Measurements from ENCODE around the gene FFAR1.
"Not testable (repeated sequence)": the region's sequence is repeated elsewhere in the genome, so short reads cannot be mapped to it uniquely, and the experiment has no call there.

The FFAR1 gene

DNA sequence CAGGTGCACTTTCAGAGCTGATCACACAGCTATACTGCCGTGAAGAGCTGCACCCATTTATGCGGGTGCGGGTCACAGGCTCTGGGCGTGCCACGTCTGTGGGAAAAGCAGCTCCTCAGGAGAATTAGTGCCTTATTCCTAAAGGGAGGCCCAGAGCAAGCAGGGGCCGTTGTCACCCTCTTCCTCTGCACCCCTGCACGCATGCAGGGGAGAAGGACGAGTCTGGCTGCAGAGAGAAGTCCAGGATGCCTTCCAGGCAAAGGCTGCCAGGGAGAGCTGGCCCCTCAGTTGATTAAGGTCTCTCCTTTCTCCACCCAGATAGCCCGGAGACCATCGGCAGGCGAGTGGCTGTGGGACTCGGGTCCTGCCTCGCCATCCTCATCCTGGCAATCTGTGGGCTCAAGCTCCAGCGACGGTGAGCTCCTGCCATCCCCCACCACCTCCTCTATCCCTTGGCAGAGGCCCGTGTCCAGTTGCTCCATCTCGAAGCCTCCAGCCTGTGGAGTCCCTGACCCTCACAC, 3.1 kb upstream of the FFAR1 start:
- DNase-seq = no peak

DNA sequence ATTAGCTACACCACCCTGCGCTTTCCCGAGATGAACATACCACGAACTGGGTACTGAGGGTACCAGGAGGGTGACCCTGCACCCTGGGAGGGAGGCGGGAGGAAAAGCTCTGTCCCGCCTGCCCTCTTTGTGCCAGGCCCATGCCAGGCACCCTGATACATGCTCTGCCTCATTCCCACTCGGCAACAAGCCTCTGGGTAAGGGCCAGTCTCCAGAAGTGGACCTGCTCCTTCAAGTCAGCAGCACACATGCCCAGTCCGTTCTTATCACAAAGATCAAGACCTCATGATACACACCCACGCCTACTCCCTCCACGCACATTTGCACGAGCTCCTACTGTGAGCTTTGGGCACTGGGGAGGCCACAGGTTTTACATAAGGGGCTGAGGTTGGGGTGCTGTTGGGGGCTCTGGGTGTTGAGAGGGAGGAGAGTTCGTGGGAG, 2.0 kb upstream of the FFAR1 start:
- no peak for DNase-seq

DNA sequence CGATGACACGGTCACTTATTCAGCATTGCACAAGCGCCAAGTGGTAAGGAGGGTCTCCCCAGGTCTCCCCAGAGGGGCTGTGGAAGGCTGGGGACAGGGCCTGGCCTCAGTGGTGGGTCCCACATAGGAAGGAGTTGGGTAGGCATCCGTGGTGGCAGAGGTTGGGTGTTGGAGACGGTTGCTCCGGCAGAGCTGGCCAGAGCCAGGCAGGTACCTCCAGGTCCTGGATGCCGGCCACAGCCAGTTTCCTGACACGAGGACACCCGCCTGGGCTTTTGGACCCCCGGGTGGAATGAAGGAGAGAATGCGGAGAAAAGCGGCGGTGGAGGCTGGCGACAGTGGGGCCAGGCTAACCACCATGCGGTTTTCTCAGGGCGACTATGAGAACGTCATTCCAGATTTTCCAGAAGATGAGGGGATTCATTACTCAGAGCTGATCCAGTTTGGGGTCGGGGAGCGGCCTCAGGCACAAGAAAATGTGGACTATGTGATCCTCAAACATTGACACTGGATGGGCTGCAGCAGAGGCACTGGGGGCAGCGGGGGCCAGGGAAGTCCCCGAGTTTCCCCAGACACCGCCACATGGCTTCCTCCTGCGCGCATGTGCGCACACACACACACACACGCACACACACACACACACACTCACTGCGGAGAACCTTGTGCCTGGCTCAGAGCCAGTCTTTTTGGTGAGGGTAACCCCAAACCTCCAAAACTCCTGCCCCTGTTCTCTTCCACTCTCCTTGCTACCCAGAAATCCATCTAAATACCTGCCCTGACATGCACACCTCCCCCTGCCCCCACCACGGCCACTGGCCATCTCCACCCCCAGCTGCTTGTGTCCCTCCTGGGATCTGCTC, 1.3 kb upstream of the FFAR1 start:
- no peak for DNase-seq

DNA sequence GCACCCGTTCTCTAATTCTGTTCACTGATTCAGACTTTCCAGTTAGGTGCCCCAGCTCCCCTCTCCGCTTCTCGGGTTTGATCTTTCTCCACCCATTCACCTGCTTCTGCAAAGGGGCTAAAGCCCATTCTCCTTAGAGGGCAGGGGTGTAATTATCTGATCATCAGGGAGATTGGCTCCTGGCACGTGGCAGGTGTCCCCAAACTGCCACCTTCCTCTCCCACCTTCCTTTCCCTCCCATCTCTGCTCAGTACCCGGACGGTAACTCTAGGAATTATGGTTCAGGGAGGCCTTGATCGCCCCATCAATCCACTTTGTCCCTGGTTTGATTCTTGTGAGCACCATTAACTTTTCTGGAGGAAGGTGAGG, 212 bp downstream of the FFAR1 start:
- DNase-seq = no peak

DNA sequence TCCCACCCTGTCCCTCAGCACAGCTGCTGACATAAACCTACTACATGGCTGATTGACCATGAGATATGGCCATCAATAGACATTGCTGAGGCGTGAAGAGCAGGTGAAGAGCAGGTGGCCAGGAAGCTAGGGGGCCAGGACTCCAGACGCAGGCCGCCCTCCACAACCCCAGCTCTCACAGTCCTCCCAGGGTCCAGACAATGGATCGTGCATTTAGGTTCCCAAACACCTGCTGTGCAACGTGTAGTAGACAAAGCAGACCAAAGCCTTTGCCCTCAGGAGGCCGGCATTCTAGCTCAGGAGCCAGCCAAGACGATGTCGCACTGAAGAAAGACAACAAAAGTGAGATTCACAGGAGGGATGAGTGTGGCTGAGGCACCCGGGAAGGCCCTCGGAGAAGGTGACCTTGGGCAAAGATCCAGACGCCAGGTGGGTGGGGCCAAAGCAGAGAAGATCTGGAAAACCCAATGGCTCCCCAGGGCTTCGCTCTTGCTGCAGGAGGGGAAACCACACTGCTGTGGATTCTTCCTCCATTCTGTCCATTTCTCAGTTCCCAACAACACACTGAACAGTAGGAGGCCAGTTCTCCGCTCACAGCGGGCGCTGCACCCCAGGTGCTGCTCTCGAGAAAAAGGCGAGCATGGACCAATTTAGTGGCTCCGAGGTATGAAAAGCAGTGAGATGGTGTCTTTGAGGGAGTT, 1.4 kb downstream of the FFAR1 start:
- no peak for DNase-seq

DNA sequence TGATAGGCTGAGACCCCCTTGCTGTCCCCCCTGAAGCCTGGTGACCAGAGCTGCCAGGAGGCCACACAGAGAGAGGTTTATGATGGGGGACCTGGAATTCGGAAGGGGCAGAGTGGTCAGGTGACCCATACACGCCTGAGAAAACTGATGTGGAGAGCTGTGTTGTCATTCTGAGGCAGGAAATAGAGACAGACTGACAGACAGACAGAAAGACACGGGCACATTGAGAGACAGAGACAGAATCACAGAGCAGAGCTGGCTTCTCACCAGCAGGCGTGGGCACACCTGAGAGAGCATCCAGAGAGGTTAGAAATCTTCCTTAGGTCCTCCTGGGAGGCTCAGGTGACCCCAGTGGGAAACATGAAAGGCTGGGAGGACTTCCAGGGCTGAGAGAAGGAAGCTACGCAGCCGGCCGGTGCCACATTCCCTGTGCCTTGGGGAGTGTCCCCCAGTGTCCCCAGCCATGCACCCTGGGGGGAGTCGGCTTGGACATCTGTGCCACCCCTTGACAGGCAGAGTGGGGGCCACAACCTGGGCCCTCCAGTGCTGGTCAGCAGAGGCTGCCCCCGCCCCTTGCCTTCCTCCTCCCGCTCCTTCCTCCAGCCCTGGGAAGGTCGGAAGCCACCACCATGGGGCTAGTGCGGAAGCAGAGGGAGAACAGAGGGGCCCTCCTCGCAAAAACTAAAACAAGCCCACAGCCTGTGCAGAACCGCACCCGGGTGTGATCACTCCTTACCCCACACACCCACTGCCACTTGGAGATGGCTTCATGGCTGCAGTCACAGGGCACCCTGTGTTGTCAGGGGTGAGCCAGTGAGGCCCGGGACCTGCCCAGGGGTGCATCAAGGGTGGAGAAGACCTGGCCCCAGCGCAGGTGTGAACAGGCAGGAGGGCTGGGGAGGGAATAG, 2.2 kb downstream of the FFAR1 start:
- no peak for DNase-seq

DNA sequence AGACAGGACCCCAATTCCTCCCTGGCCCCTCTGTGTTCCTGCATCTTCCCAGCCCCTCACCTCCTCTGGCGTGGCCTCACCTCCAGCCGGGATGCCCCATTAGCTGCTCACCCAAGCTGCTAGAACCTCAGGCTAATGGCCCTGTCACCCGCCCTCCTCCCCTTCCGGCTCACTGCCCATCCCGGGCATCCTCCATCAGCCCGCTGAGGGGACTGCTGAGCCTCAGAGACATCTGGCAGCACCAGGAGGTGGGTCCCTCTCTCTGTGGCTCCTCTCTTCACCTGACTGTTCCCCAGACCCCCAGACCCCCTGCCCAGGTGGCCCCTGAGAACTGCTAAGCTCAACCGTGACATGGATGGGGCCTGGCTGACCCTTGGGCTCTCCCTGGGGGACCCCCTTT, 2.9 kb downstream of the FFAR1 start:
- no peak for DNase-seq

DNA sequence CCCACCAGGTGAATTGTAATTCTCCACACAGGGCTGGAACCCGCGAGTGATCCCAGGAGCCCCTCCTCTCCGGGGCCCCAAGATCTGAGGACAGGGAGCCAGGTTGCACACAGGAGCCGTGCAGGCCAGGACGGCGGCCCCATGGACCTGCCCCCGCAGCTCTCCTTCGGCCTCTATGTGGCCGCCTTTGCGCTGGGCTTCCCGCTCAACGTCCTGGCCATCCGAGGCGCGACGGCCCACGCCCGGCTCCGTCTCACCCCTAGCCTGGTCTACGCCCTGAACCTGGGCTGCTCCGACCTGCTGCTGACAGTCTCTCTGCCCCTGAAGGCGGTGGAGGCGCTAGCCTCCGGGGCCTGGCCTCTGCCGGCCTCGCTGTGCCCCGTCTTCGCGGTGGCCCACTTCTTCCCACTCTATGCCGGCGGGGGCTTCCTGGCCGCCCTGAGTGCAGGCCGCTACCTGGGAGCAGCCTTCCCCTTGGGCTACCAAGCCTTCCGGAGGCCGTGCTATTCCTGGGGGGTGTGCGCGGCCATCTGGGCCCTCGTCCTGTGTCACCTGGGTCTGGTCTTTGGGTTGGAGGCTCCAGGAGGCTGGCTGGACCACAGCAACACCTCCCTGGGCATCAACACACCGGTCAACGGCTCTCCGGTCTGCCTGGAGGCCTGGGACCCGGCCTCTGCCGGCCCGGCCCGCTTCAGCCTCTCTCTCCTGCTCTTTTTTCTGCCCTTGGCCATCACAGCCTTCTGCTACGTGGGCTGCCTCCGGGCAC, 3.9 kb downstream of the FFAR1 start:
- no peak for DNase-seq

DNA sequence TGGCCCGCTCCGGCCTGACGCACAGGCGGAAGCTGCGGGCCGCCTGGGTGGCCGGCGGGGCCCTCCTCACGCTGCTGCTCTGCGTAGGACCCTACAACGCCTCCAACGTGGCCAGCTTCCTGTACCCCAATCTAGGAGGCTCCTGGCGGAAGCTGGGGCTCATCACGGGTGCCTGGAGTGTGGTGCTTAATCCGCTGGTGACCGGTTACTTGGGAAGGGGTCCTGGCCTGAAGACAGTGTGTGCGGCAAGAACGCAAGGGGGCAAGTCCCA, 4.4 kb downstream of the FFAR1 start:
- no peak for DNase-seq

DNA sequence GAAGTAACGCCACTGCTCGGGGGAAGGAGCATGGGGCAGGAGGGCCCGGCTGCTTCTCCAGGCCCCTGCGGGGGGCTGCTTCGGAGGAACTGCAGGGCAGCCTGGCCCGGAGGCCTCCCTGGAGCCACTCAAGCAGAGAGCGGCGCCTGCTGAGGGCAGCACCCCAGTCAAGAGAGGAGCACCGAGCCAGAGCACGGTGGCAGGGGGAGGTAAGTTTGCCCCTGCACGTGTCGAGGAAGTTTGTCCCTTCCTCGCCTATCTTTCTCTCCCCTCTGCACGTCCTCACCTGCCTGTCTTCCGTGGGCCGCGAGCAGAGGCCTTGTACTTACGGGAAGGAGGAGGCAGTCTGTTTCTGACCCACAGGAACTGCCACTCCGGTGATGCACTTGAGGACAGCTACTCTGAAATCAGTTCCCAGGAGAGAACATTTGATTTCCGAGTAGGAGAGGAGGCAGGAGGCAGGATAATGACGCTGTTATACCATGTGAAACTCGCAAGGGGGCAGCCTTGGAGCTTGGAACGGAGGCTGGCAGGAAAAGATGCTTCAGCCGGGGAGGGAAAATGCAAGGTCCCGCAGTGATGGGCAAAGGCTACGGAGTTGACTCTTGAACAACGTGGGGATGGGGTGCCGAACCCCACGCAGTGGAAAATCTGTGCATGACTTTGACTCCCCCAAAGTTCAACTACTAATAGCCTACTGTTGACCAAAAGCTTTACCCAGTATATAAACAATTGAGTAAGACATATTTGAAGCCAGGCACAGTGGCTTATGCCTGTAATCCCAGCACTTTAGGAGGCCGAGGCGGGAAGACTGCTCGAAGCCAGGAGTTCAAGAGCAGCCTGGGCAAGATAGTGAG, 5.0 kb downstream of the FFAR1 start:
- DNase-seq = peak; percentile 67

DNA sequence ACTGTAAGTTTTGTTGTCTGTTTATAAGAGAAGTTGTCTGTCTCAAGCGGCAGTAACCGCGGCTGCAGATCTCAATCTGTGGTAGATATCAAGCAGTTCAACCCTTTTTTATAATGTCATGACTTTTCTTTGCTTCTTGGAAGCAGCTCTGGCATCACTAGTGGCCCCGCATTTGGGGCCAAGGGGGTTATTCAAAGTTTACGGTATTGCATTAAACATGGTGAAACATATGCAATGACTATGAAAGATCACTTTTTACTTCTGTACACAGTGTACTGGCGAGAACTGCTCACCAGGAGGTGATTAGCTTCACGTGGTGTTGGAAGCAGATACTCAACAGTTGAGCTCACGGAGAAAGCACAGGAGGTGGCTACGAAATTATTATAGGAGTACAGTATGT, 5.9 kb downstream of the FFAR1 start:
- DNase-seq = no peak

DNA sequence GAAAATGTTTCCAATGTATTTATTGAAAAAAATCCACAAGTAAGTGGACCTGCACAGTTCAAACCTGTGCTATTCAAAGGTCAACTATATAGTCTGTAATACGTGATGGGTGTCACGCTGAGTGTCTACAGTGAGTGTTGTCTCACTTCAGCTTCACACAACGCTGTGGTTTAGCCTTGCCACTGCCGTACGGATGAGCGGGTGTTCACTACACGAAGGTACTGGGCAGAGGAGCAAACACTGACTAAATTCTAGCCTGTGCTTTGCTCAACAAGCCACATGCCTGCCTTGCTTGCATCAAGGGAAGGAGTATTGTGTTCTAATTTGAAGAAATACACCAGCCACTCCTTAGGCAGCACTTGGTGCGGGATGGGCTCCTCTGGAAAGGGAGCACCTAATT, 7.2 kb downstream of the FFAR1 start:
- no peak for DNase-seq

DNA sequence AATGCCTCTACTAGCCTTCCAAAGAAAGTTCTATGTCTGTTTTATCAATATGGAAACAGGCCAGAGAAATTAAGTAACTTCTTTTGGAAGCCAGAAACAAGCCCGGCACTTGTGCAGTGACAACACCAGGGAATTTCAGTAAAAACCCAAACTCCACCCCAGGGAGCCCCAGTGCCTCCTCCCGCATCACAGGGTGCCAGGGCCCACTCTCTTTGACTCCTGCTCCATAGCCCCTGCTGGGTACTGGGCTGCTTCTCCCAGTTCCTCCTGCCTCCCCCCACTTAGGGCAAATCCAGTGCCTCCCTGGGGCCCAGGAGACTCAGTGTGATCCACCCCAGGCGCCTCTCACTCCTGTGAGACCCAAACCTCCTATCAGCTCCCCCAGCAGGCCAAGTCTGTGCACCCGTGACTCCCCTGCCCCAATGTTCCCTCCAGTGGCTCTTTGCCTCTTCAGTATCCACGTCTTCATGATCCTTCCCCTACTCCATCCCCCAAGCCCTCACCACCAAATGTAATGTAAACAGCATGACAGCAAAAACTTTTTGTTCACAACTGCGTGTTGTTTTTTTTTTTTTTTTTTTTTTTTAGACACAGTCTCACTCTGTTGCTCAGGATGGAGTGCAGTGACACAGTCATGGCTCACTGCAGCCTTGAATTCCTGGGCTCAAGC, 8.2 kb downstream of the FFAR1 start:
- DNase-seq = no peak

DNA sequence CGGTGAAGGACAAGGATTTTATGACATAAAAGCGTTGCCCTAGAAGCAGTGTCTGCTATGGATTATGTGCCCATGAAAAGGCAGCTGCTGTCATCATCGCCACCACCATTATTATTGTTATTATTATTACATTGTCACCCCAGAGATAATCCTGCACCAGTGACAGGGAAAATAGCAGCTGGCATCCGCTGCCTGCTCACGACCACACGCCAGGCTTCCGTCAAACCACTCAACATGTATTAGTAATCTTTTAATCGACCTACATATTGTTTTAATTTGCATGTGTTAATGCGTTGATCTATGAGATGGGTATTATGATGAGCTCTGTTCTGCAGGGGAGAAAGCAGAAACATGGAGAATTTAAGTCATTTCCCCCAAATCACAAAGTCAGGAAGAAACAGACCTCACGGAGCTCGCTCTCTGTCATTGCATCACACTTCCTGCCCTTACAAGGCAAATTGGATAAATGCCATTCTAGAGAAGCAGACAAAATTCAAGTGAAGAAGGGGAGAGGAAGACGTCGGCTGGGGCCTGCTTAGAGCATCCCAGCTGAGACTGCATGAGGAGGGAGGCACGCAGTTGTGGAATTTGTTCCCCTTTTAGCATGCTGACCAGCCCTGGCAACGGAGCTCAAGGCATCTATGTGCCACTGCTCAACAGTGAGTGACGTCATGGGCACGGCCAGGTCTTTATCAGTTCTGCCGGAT, 10.3 kb downstream of the FFAR1 start, which contains the start of gene FFAR3:
FFAR3 (plus strand) TSS at position 594 of the 707 bp plus-strand sequence. CDS start 431 bp downstream, outside the sequence.
- DNase-seq = peak; percentile 55

DNA sequence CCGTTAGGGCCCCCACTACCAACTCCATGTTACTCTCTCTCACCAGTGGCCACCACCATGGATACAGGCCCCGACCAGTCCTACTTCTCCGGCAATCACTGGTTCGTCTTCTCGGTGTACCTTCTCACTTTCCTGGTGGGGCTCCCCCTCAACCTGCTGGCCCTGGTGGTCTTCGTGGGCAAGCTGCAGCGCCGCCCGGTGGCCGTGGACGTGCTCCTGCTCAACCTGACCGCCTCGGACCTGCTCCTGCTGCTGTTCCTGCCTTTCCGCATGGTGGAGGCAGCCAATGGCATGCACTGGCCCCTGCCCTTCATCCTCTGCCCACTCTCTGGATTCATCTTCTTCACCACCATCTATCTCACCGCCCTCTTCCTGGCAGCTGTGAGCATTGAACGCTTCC, 11.1 kb downstream of the FFAR1 start:
- DNase-seq = not testable (repeated sequence)

DNA sequence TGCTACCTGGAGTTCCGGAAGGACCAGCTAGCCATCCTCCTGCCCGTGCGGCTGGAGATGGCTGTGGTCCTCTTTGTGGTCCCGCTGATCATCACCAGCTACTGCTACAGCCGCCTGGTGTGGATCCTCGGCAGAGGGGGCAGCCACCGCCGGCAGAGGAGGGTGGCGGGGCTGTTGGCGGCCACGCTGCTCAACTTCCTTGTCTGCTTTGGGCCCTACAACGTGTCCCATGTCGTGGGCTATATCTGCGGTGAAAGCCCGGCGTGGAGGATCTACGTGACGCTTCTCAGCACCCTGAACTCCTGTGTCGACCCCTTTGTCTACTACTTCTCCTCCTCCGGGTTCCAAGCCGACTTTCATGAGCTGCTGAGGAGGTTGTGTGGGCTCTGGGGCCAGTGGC, 11.7 kb downstream of the FFAR1 start:
- not testable (repeated sequence) for DNase-seq

DNA sequence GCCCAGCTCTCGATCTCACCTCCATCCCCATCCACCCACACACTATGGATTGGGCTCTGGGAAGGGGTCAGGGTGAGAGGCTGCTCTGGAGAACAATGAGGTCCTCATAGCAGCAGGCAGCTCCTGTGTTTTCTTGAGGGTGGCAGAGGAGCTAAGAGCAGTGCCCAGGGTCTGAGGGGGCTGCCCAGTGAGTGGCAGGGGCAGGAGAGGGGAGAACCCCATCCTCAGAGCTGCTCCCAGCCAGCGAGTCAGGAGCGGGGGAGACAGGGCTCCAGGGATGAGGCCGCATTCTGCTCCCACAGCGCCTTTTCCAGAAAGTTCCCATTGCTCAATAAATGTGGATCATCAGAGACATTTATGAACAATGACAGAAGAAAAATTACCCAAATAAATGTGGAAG, 12.4 kb downstream of the FFAR1 start:
- not testable (repeated sequence) for DNase-seq

DNA sequence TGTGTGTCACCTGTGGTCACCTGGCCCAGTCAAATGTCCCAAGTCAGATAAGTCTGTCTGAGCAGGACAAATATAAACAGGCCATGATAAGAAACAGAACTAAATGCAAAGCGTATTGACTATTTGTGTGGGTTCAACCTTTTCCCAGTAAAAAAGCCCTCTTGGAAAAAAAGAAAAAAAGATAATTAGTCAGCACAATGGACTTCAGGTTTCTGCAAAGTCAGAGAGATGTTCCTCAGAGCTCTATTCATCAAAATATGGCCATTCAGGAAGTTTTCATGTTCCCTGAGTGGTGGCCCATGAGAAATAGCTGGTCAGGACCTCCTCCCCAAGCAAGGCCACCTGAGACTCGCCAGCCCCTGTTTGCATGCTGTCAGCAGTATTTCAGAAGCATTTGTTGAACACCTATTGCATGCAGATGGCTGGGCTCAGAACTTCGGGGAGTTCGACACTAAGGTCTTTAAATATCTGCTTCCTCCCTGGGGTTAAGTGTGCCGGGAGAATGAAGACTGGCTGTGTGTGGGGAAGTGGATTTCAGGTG, 13.2 kb downstream of the FFAR1 start:
- no peak for DNase-seq

DNA sequence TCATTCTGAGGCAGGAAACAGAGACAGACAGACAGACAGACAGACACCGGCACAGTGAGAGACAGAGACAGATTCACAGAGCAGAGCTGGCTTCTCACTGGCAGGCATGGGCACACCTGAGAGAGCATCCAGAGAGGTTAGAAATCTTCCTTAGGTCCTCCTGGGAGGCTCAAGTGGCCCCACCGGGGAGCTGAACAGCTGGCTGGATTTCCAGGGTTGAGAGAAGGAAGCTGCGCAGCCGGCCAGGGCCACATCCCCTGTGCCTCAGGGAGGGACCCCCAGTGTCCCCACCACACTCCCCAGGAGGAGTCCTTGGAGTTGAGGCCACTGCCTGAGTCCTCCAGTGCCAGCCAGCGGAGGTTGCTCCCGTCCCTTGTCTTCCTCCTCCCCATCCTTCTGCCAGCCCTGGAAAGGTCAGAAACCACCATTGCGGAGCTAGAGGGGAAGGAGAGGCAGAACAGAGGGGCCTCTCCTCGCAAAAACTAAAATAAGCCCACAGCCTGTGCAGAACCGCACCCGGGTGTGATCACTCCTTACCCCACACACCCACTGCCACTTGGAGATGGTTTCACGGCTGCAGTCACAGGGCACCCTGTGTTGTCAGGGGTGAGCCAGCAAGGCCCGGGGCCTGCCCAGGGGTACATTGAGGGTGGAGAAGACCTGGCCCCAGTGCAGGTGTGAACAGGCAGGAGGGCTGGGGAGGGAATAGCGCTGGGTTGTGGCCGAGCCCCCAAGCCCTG, 14.7 kb downstream of the FFAR1 start:
- no peak for DNase-seq

Measured in fibroblast of skin of scalp (primary cell).